Stimulated activated CD8-positive, alpha-beta memory T cell treated with anti-CD3 and anti-CD28 coated beads, Interleukin-12 subunit alpha, Interleukin-12 subunit beta, amount 100 ng/mL, for 24 hours (primary cell): ENCODE measurements around the gene MAP1LC3B.

Experiments
- DNase-seq: peaks from one replicate; pipeline ENCODE4 v3.0.0-alpha.2; 2020; ENCODE audit errors: extremely low read depth

MAP1LC3B gene

DNA sequence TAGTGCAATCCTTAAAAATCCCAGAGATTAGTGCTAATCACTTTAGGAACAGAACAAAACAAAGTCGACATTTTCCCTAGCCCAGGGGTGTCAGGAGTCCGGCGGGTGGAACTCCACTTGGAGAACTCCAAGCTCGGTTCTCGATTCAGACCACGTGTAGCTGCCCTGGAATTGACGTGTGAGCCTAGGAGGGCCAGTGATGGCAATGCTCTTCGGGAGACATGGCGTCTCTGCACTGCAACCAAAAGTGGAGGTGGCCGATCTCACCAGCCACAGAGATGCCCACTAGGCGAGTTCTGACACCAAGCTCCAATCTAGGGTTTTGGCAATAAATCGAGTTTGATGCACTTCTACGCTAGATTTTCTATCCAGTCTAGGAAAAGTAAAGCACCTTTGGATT is 17.6 kb downstream of the MAP1LC3B start:
- no peak for DNase-seq

DNA sequence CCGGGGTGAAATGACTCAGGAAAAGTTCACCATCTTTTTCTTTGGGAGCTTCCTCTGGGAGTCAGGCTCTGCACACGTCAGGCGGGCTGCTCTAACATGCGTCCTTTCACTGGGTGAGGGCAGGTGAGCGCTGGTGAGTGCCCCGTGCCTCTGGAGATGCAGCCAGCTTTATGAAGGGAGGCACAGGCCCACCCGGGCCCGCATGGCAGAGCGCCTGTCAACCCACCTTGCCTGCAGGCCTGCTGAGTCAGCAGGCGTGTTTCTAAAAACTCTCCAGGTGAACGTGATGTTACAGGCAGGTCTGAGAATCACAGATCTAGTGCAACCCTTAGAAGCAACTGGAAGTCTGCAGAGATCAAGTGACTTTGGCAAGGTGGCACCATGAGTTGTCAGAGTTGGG is 18.4 kb downstream of the MAP1LC3B start:
- no peak for DNase-seq

- no peak for DNase-seq
Observed at GRCh38 chr16:87410968-87411367, 18.8 kb downstream of the MAP1LC3B start.

GRCh38 chr16:87411375-87412271 is 19.5 kb downstream of the MAP1LC3B start:
- DNase-seq = no peak

DNA sequence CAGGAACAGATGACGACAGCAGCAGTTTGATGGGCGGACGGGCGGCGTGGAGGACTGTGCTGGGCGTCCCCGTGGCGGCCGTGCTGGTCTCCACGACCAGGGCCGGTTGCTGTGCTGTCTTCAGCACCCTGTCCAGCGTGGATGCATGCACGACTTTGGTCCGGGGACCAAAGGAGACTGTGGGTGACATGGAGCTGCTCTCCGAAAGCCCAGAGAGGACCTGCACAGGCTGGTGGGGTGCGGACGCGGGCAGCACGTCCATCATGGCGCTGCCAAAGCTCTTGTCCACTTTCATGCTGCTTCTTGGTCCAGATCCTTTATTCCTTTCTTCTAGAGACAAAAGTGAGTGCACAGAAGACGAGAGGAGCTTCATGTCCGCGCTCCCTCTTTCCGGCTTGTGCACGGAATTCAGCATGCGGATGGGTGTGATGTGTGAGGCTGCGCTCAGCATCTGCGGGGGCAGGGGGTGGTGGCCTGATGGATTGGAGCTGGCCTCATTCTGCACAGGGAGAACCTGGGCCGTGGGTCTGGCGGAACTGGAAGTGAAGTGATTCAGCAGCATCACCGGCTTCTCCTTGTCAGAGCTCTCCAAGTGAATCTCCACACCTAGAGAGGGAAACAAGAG is 20.3 kb downstream of the MAP1LC3B start:
- no peak for DNase-seq

GRCh38 chr16:87412996-87413421 is 20.9 kb downstream of the MAP1LC3B start:
- no peak for DNase-seq

DNA sequence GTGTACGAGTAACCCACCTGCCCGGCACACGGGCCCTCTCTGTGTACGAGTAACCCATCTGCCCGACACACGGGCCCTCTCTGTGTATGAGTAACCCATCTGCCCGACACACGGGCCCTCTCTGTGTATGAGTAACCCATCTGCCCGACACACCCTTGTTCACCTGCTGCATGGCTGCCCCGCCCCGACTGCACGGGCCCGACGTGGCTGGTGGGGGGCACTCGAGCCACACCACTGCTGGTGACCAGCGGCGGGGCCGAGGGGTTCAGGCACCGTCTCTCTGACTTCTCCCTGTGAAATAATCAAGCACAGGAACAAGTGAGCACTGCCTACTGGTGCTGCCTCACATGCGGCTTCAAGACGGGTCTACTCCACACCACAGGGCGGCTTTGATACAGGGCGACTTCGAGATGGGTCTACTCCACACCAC is 22.1 kb downstream of the MAP1LC3B start:
- no peak for DNase-seq

DNA sequence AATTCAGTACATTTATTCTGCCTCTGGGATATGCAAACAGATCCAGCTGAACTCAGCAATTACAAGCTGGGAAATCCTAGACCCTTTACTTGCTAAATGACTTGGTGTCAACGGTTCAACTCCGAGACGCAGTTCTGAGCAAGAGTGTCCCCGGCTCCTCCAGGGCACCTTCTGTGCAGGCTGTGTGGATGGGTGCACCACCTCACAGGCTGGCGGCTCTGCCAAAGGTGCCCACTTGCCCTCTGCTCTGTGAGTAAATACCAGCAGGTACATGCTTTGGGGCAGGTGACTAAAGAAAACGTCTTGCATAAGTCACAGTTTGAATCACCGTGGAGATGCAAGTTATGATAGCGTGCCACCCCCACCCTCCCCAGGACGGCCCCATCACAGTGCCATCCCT is 23.3 kb downstream of the MAP1LC3B start:
- DNase-seq = no peak

DNA sequence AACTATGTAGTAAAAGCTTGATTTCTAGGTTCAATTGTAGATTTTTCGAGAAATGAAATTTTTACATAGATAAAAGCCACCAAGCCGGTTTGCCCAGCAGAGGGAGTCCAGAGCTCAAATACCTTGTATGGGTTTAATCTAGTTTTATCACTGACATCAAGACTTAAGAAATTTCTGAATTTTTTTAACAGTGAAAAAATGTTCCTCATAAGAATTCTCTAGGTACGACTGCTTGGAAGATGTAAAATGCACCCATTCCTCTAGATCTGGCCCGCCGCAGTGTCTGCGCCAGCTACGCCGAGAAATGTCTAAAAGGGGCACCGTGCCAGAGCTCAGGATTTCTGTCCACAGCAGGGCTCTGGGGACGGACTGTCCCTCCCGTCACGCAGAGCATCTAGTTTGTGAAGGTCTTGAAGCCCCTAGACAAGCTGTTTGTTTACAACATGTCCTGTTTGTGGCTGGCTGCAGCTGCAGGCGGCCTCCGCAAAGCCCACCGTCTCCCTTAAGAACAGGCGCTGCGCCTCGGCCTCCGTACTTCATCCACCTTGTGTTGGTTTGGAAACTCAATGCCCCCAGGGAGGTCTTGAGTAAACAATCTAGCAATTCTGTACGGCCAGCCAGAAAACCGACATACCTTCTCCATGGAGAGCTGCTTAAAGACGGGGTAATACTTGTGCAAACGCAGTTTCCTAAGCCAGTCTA is 24.8 kb downstream of the MAP1LC3B start:
- no peak for DNase-seq

DNA sequence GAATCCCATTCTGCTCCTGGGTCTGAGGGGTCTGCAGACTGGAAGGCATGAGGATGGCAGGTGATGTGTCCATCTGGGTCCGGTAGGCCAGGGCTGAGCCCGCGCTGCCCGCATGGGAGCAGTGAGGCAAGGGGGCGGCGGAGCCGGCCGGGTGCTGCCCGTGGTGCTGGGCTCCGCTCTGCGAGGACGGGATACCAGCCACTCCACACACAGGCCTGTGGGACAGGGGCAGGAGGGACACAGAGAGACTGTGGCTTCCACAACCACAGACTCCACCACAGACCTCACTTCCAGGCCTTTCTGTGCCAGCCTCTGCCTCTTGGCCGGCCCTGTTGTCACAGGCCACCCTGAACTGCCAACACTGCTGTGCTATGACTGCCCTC is 25.4 kb downstream of the MAP1LC3B start:
- no peak for DNase-seq

- no peak for DNase-seq
Observed at GRCh38 chr16:87418216-87418615, 26.1 kb downstream of the MAP1LC3B start.

- no peak for DNase-seq
Observed at GRCh38 chr16:87418644-87419043, 26.5 kb downstream of the MAP1LC3B start.

DNA sequence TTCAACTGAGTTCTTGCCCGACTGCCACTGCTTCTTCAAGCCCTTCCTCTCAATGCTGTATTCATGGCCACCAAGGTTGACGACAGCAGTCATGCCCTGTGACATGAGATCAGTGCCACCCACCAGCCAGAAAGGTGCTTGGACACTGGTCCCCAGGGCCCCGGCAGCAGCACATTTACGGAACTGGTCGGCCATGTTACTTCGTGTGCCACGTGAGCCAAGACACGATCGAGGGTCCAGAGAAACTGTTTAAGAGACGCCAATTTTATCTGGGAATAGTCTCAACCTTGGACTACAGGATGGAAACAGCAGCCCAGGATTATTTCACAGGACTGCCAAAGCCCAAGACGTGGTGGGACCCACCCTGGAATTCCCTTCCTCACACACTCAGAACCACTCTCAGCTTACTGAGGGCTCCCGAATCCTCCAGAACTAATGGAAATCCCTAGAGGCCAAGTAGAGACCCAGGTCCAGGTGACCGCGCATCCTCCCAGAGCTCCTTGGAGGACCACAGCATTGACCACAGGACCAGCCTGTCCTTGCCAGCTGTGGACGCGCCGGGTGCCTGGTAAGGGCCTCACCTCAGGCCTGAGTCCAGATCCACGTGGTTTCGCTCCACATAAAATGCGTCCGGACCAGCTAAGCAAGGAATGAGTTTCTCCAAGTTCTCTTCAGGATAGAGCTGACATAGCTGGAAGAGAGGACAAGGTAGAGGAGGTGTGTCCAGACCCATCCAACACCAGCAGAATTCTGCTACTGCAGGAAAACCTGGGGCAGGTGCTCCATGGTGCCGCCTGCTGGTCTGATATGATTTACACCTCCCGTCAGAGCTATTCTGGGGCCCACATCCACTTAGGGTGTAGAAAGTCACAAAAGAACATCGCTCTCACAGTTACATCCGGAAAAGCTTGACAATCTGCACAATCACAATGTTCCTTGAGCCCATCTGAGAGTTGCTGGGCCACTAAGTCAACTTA is 28.2 kb downstream of the MAP1LC3B start:
- no peak for DNase-seq

DNA sequence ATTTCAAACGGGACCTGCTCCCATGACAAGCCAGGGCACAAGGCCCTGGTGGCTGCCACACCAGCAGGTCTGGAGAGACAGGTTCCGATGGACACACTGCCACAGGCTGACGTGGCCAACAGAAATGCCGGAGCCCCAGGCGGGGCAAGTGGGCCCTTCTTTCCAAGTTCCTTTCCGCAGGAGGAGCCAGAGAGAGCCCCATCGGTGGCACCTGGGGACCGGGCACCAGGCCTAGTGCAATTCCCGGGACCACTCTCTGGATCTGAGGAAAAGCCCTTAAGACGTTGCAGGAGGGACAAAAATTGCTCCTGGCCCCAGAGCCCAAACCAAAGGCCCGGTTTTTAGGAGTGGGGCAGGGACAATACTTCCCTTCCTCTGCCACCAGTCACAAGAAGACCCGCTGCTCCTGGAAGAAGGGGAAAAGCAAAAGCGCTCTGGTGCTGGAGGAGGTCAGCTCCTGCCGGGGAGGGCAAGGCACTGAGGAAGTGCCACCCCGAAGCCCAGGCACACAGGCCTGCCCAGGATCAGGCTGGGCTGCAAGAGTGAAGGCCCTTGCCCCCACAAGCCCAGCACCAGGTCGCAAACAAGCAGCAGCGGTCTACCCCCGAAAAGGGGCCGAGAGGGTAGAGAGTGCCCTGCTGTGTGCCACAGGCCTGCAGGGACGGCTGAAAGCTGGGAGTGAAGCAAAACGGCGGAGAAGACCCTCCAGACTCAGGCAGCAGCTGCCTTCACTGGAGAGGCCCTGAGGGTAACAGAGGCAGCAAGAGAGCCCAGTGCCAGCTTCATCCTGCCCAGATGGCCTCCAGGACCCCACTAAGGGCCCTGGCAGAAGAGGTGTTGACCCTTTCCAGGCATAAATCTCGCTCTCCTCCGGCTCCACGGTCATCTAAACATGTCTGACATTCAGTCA is 29.1 kb downstream of the MAP1LC3B start:
- DNase-seq = no peak

- no peak for DNase-seq
Observed at GRCh38 chr16:87422106-87422505, 30.0 kb downstream of the MAP1LC3B start.

DNA sequence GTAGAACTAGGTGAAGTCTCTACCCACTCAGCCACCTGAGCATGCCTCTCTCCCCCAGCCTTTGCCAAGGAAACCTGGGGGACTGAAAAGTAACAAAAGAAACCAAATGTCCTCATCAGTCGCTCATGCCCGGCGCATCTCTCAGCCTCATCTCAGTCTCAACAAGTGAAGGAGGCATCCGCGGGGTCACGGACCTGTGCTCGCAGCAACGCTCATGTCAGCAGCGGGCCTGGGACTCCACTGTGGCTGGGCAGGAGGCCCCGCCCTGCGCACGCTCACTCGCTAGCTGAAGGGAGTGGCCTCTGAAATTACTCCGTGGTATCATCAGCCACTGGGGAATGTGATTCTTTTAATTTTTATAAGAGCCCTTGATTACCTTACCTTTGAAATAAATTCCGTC is 31.3 kb downstream of the MAP1LC3B start:
- no peak for DNase-seq

GRCh38 chr16:87424266-87424665 is 32.1 kb downstream of the MAP1LC3B start:
- no peak for DNase-seq

DNA sequence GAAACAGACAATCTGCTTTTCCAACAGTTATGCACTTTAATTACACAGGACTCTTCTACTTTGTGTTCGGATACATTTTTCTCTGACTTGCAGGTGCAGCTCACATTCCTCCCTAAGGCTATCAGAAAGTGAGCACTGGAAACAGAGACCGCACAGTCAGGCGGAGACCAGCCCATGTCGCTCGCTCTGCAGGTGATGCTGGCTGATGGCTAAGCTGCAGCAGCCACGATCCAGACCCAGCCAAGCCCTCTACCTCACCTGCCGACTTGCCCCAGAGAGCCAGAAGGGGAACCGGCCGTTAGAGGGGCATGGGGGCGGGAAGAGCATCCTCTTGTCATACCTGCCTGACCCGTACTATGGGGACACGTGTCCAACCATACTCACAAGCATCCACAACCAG is 33.8 kb downstream of the MAP1LC3B start:
- DNase-seq = no peak

- DNase-seq = no peak
Observed at GRCh38 chr16:87426423-87427215, 34.5 kb downstream of the MAP1LC3B start.

- DNase-seq = no peak
Observed at GRCh38 chr16:87431926-87432325, 39.8 kb downstream of the MAP1LC3B start.
